OCI-LY1 (cell line): ENCODE measurements around the gene MNAT1.

Experiments
- H2AFZ ChIP-seq: fragments of 200-600 bp; sonication (generic), shearing (Covaris generic); 2 replicates; pipeline ENCODE4 v1.6.0; 2014; ENCODE audit warnings: antibody characterized with exemption, mild to moderate bottlenecking, low read length
- H3F3A ChIP-seq: fragments of 200-600 bp; sonication (generic), shearing (Covaris generic); 2 replicates; pipeline ENCODE4 v1.6.0; 2014; ENCODE audit warnings: mild to moderate bottlenecking, antibody characterized with exemption, low read length, moderate library complexity; ENCODE audit not compliant: insufficient read depth
- H3K27ac ChIP-seq: fragments of 200-600 bp; sonication (generic); 2 replicates; pipeline ENCODE4 v1.5.1; 2014; ENCODE audit warnings: low read length, mixed run types, mild to moderate bottlenecking, low read depth; ENCODE audit not compliant: poor library complexity, severe bottlenecking
- H3K27me3 ChIP-seq: fragments of 200-600 bp; sonication (generic); 2 replicates; pipeline ENCODE4 v1.6.0; 2014; ENCODE audit warnings: antibody characterized with exemption, mild to moderate bottlenecking, low read length, moderate library complexity; ENCODE audit not compliant: insufficient read depth
- H3K36me3 ChIP-seq: fragments of 200-600 bp; sonication (generic); 2 replicates; pipeline ENCODE4 v1.6.1; 2014; ENCODE audit warnings: mild to moderate bottlenecking, antibody characterized with exemption, low read length, moderate library complexity, mixed read lengths; ENCODE audit not compliant: insufficient read depth
- H3K4me1 ChIP-seq: fragments of 200-600 bp; sonication (generic); 2 replicates; pipeline ENCODE4 v1.5.1; 2014; ENCODE audit warnings: mild to moderate bottlenecking, low read length, moderate library complexity; ENCODE audit not compliant: insufficient read depth, severe bottlenecking
- H3K4me2 ChIP-seq: fragments of 200-600 bp; sonication (generic), shearing (Covaris generic); 2 replicates; pipeline ENCODE4 v1.6.1; 2014; ENCODE audit warnings: low read length
- H3K4me3 ChIP-seq: fragments of 200-600 bp; sonication (generic); 2 replicates; pipeline ENCODE4 v1.5.1; 2014; ENCODE audit warnings: low read length, low read depth, mild to moderate bottlenecking, mixed read lengths; ENCODE audit not compliant: poor library complexity, severe bottlenecking
- H3K79me2 ChIP-seq: fragments of 200-600 bp; shearing (Covaris generic); 2 replicates; pipeline ENCODE4 v1.6.1; 2016; ENCODE audit warnings: mixed run types, low read length, mixed read lengths; ENCODE audit not compliant: insufficient read depth
- H3K9ac ChIP-seq: fragments of 200-600 bp; sonication (generic), shearing (Covaris generic); 2 replicates; pipeline ENCODE4 v1.6.1; 2014; ENCODE audit warnings: mild to moderate bottlenecking, low read length, mixed read lengths
- H3K9me2 ChIP-seq: fragments of 200-600 bp; sonication (generic), shearing (Covaris generic); 2 replicates; pipeline ENCODE4 v1.6.1; 2014; ENCODE audit warnings: low read depth, mild to moderate bottlenecking, low read length, mixed read lengths
- H3K9me3 ChIP-seq: fragments of 200-600 bp; shearing (Covaris generic); 2 replicates; pipeline ENCODE4 v1.6.1; 2014; ENCODE audit warnings: low read length, mixed read lengths
- H4K20me1 ChIP-seq: fragments of 200-600 bp; sonication (generic), shearing (Covaris generic); 2 replicates; pipeline ENCODE4 v1.6.0; 2016; ENCODE audit warnings: mild to moderate bottlenecking, low read length; ENCODE audit not compliant: insufficient read depth
- CTCF ChIP-seq: fragments of 200-600 bp; sonication (generic), shearing (Covaris generic); IDR thresholded peaks from 2 replicates; pipeline ENCODE4 v1.5.1; 2017; ENCODE audit warnings: mild to moderate bottlenecking, antibody characterized with exemption, low read length, moderate library complexity, mixed read lengths
- EZH2 ChIP-seq: fragments of 200-600 bp; sonication (generic), shearing (Covaris generic); IDR thresholded peaks from 2 replicates; pipeline ENCODE4 v1.8.0; 2017; ENCODE audit warnings: borderline replicate concordance, mixed run types, mild to moderate bottlenecking, antibody characterized with exemption, low read length, moderate library complexity, mixed read lengths

Gene MNAT1

GRCh38 chr14:60968099-60968498 is 233.5 kb downstream of the MNAT1 start:
- no peak overlapping the region for H3K9ac ChIP-seq
- H3K9me2 ChIP-seq, result no peaks in the 10 kb centered on the region
- H3K79me2 ChIP-seq, result no peaks in the 10 kb centered on the region
- TF ChIP-seq EZH2, result no peak
- no peak for TF ChIP-seq CTCF
- H4K20me1 ChIP-seq, result no peaks in the 10 kb centered on the region
- H2AFZ ChIP-seq, result no peak overlapping the region
- H3K4me3 ChIP-seq, result no peak overlapping the region
- peaks cover 3% of the 10 kb centered on the region; the same call in 1 of the 2 replicates for H3K36me3 ChIP-seq
- H3K4me2 ChIP-seq, result no peak overlapping the region
- peaks cover 11% of the 10 kb centered on the region for H3K4me1 ChIP-seq
- H3K9me3 ChIP-seq, result no peaks in the 10 kb centered on the region
- H3K27ac ChIP-seq, result no peak overlapping the region
- H3K27me3 ChIP-seq, result no peaks in the 10 kb centered on the region
- H3F3A ChIP-seq, result no peaks in the 10 kb centered on the region

GRCh38 chr14:60968671-60969070 is 234.1 kb downstream of the MNAT1 start:
- peaks cover 7% of the 10 kb centered on the region; the same call in 1 of the 2 replicates for H3K36me3 ChIP-seq
- peaks cover 9% of the 10 kb centered on the region for H3K4me1 ChIP-seq
- no peak overlapping the region for H3K4me2 ChIP-seq
- H3K79me2 ChIP-seq, result no peaks in the 10 kb centered on the region
- H3K9me3 ChIP-seq, result no peaks in the 10 kb centered on the region
- no peaks in the 10 kb centered on the region for H3F3A ChIP-seq
- H4K20me1 ChIP-seq, result no peaks in the 10 kb centered on the region
- no peak overlapping the region for H3K27ac ChIP-seq
- no peak for TF ChIP-seq CTCF
- TF ChIP-seq EZH2, result no peak
- no peaks in the 10 kb centered on the region for H3K9me2 ChIP-seq
- H3K27me3 ChIP-seq, result no peaks in the 10 kb centered on the region
- H3K9ac ChIP-seq, result no peak overlapping the region
- H2AFZ ChIP-seq, result no peak overlapping the region
- no peak overlapping the region for H3K4me3 ChIP-seq

DNA sequence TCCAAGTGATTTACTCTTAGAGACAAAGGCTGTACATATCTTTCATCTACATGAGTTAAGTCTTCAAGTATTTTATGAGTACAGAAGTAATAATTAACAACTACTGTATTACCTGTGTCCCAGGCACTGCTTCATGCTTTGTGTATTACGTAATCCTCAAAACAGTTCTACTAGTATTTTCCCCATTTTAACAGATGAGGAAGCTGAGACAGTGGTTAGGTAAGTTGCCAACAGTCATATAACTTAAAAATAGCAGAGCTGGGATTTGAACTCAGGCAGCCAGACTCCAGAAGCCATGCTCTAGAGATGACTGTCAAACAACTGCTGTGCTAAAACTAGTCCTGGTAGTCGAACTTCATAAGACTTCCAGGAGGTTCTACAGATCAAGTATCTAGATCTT is 235.6 kb downstream of the MNAT1 start:
- Histone ChIP-seq H3F3A (no peaks in the 10 kb centered on the region), H3K36me3 (peaks cover 17% of the 10 kb centered on the region), H3K4me2 (no peak overlapping the region), H3K27me3 (no peaks in the 10 kb centered on the region), H4K20me1 (no peaks in the 10 kb centered on the region), H3K79me2 (no peaks in the 10 kb centered on the region), H3K9me3 (no peaks in the 10 kb centered on the region), H2AFZ (no peak overlapping the region), H3K27ac (no peak overlapping the region), H3K4me1 (peaks cover 6% of the 10 kb centered on the region), H3K4me3 (no peak overlapping the region), H3K9ac (no peak overlapping the region), H3K9me2 (no peaks in the 10 kb centered on the region)
- TF ChIP-seq EZH2 (no peak), CTCF (no peak)
